Activated CD4-positive, alpha-beta T cell treated with anti-CD3 and anti-CD28 coated beads, Interleukin-2, amount 50 U/mL, for 4 hours (primary cell): ENCODE results near the gene APOE.
A peak's percentile ranks its signal among the peaks of the same experiment; 100 is the strongest.
"Not testable (repeated sequence)": the region's sequence is repeated elsewhere in the genome, so short reads cannot be mapped to it uniquely, and the experiment has no call there.

Experiments used
- DNase-seq, 2 experiments: peaks; one replicate each; pipeline ENCODE4 v3.0.0-alpha.2; 2020

APOE gene

DNA sequence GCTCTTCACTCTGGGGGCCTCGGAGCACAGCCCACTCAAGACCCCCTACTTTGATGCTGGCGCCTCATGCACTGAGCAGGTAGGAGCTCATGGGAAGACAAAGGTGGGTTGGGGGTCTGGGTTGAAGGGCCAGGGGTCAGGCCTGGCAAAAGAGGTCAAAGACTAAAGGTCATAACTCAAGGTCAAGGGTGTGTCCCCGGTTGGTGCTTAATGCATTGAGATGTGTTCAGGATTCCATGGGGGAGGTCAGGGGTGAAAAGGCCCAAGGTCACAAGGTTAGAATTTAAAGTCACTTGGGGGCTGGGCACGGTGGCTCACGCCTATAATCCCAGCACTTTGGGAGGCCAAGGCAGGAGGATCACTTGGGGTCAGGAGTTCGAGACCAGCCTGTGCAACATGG is 19.5 kb upstream of the APOE start:
- no peak for DNase-seq

DNA sequence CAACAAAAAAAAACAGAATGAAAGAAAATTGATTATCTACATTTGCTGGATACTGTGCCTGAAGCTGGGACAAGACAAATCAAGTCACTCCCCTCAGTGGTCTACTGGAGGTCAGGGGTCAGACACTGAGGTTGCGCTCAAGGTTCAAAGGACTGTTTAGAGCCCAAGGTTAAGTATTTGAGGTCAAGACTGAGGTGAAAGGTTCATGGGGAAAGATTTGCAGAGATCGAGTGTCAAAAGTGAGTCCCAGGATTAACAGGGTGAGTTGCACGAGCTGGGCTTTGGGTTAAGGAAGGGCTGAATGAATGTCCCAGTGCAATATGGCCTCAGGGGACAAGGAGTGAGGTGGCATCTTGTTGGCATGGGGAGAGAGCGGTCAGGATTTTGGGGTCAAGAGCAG is 17.9 kb upstream of the APOE start:
- DNase-seq = no peak

DNA sequence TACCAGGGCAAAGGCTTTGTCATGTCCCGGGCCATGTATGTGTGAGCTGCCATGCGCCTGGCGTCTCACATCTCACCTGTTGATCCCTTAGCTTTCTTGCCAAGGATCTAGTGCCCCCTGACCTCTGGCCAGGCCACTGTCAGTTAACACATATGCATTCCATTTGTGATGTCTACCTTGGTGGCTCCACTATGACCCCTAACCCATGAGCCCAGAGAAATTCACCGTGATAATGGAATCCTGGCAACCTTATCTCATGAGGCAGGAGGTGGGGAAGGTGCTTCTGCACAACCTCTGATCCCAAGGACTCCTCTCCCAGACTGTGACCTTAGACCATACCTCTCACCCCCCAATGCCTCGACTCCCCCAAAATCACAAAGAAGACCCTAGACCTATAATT is 17.3 kb upstream of the APOE start:
- DNase-seq = not testable (repeated sequence)

DNA sequence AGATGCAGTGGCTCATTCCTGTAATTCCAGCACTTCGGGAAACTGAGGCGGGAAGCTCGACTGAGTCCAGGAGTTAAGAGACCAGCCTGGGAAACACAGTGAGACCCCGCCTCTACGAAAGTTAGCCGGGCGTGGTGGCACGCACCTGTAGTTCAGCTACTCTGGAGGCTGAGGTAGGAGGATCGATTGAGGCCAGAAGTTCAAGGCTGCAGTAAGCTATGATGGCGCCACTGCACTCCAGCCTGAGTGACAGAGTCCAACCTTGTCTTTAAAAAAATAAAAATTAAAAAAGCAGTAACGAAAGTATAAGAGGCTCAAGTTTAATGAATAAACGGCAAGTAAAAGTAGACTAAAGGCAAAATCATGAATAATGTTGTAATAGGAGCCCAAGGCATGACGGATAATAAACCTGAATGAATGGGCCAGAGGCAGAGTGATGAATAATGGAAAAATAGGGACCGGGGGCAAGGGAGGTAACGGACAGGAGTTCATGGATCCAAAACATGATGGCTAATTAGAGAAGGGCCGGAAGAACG is 15.7 kb upstream of the APOE start:
- no peak for DNase-seq

DNA sequence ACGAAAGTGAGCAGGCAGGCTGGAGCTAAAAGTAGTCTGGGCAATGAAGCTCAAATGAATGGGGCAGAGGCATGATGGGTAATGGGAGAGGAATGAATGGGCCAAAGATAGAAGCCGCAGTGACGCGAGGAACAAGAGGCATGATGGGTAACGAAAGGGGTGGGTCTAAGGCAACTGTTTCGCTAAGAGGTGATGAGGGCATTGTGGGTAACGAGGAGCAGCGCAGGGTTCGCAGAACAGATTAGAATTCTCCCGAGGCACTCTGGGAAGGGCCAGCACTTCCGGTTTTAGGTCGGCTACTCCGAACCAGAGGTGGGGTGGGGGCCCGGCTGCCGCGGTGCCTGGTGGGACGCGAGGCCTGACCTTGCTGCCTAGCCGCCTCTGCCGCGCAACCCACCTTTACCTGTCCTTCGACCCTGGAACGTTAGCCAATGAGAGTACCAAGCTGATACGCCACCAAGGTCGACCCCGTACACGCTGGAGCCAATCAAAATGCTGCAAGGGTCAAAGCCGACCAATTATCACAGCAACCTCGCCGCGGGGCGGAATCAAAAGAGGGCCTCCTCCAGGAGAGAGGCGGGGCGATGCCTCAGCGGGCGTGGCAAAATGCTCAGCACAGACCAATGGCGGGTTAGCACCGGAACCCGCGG is 15.1 kb upstream of the APOE start:
- DNase-seq = no peak

DNA sequence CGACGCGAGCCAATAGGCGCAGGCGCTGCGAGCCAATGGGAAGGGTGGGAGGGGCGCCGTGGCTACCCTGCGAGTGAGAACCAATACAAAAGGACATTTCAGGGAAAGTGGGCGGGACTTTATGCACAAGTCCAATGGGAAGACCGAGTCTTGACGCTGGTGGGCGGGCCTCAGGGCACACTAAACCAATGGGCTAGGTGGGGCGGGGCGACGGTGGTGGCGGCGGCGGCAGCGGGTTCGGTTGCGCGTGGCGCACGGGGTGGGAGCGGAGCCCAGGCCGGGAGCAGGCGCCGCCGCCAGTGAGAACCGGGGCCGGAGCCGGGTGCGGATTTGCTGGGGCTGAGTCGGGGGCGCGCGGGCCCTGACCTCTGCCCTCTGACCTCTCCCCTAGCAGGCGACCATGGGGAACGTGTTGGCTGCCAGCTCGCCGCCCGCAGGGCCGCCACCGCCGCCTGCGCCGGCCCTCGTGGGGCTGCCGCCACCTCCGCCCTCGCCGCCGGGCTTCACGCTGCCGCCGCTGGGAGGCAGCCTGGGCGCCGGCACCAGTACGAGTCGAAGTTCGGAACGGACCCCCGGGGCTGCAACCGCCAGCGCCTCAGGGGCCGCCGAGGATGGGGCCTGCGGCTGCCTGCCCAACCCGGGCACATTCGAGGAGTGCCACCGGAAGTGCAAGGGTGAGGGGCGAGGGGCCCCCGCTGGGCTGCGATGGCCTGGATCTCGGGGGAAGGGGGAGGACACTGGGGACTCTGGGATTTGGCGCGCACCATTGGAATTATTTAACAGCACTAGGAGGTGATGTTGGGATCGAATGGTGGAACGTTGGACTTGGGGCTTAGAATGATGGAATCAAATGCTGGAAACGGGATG is 14.3 kb upstream of the APOE start, which contains the start of gene TOMM40:
Gene TOMM40 (plus strand): TSS at position 239 of the 867 bp plus-strand sequence. CDS start 162 bp downstream, at position 401.
- DNase-seq = peak; percentile 100

DNA sequence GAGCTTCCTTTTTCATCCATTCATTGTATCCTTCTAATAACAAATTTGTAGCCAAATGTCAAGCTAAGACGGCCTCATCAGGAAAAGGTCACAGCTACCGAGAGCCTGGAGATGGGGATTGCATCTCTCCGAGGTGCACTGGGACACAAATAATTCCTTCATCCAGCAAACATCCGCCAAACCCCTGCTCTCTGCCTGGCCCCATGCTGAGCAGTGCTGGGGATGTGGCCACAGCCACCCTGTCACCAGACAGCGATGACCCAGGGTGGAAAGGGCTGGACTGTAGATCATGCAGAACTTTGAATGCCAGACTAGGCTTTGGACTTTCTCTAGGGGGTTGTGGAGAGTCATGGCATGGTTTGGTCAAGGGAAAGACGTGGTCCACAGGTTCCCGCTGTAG is 12.7 kb upstream of the APOE start:
- DNase-seq = no peak

DNA sequence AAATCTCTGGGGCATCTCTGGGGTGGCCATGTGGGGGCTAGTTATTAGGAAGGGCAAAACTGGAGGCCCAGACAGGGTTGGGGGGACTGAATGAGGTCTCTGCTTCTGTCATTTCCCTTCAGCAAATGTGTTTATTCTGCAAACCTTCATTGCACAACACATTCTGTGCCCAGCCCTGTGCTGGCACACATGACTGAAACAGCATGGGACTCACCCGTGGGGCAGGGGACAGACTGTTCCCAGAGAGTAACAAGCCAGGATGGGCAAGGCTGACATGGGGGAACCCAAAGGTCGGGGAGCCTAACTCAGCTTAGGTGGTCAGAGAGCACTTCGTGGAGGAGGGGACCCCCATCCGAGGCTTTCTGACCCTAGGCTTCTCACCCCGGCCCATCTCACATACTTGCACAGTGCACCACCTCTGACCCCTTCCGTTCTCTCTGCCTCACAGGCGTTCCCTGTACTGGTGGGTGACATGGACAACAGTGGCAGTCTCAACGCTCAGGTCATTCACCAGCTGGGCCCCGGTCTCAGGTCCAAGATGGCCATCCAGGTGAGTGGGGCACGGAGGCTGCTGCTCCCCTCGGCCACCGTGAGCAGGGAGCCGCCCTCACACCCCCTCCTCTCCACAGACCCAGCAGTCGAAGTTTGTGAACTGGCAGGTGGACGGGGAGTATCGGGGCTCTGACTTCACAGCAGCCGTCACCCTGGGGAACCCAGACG is 12.1 kb upstream of the APOE start:
- DNase-seq = no peak

DNA sequence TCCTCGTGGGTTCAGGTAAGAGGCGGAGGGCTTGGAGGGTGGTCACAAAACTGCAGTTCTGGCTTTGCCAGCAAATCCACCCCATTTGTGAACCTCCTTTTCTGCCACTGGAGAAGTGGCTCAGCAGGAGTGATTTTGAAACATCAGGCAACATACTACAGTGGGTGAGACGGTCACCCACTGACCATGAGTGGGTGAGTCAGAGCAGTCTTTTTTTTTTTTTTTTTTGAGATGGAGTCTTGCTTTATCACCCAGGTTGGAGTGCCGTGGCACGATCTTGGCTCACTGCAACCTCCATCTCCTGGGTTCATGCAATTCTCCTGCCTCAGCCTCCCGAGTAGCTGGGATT is 11.6 kb upstream of the APOE start:
- no peak for DNase-seq

DNA sequence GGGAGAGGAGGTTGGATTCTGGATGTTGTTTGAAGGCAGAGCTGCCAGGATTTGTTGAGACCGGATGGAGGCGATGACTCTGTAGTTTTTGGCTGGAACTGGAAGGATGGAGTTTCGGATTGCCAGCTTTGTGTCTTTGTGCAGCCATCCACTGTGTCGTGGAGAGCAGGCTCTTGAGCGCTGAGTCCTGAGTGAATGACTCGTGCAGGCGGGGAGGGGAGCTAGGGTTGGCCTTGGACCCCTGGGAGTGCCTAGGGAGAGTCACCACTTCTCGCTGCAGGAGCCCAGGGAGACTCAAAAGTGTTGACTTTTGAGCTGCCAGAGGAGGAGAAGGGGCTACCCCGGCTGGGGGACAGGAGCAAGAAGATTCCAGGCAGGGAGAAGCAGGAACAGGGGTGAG is 10.7 kb upstream of the APOE start:
- no peak for DNase-seq

DNA sequence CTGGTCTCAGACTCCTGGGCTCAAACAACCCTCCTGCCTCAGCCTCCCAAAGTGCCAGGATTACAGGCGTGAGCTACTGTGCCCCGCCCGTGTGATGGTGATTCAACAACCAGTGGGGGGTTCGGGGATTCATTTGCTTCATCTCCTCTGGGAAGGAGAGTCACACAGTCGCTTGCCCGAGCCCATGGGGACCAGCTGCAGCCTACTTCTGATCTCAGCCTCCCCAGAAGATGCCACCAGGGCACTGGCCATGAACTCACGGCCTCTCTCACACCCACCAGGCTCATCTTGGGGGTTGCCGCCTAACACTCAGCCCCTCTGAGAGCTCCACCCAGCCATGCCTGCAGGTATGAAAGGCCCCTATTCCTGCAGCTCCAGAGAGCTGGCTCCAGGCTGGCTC is 7.8 kb upstream of the APOE start:
- DNase-seq = no peak

DNA sequence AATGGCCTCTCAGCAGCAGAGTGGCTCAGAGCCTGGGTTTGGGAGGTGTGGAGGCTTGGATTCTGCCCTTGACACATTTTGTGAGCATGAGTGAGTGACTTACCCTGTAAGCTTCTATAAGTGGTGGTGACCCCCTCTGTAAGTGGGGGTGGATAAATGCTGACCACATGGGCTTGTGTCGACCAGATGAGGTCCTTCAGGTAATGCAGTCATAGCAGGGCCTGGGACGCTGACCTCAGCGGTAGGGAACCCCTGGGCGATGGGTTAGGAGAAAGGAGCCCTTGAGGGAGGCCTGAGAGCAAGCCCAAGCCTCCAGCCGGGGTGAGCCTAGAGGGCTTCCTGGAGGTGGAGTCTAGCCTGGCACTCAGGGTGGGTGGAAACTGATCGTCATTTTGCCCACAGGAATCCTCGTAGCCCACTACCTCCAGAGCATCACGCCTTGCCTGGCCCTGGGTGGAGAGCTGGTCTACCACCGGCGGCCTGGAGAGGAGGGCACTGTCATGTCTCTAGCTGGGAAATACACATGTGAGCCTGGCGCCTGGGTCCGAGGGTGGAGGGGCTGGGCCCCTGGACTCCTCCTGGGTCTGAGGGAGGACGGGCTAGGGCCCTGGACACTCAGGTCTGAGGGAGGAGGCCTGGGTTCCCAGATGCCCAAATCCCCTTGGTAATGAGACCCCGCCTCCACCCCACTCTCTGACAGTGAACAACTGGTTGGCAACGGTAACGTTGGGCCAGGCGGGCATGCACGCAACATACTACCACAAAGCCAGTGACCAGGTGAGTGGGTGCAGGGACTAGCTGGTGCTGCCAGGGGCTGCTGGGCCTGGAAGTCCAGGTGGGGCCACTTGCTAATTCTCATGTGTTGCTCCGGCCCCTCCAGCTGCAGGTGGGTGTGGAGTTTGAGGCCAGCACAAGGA is 5.0 kb upstream of the APOE start:
- no peak for DNase-seq

DNA sequence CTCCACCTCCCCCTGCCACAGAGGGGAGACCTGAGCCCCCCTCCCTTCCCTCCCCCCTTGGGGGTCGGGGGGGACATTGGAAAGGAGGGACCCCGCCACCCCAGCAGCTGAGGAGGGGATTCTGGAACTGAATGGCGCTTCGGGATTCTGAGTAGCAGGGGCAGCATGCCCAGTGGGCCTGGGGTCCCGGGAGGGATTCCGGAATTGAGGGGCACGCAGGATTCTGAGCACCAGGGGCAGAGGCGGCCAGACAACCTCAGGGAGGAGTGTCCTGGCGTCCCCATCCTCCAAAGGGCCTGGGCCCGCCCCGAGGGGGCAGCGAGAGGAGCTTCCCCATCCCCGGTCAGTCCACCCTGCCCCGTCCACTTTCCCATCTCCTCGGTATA is 2.4 kb upstream of the APOE start:
- DNase-seq = no peak

DNA sequence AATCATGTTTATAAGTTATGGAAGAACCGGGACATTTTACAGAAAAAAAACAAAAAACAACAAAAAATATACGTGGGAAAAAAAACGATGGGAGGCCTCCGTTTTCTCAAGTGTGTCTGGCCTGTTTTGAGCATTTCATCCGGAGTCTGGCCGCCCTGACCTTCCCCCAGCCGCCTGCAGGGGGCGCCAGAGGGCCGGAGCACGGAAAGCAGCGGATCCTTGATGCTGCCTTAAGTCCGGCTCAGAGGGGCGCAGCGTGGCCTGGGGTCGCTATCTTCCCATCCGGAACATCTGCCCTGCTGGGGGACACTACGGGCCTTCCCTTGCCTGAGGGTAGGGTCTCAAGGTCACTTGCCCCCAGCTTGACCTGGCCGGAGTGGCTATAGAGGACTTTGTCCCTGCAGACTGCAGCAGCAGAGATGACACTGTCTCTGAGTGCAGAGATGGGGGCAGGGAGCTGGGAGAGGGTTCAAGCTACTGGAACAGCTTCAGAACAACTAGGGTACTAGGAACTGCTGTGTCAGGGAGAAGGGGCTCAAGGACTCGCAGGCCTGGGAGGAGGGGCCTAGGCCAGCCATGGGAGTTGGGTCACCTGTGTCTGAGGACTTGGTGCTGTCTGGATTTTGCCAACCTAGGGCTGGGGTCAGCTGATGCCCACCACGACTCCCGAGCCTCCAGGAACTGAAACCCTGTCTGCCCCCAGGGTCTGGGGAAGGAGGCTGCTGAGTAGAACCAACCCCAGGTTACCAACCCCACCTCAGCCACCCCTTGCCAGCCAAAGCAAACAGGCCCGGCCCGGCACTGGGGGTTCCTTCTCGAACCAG is 1.8 kb upstream of the APOE start:
- DNase-seq = peak; percentile 60 to 66

DNA sequence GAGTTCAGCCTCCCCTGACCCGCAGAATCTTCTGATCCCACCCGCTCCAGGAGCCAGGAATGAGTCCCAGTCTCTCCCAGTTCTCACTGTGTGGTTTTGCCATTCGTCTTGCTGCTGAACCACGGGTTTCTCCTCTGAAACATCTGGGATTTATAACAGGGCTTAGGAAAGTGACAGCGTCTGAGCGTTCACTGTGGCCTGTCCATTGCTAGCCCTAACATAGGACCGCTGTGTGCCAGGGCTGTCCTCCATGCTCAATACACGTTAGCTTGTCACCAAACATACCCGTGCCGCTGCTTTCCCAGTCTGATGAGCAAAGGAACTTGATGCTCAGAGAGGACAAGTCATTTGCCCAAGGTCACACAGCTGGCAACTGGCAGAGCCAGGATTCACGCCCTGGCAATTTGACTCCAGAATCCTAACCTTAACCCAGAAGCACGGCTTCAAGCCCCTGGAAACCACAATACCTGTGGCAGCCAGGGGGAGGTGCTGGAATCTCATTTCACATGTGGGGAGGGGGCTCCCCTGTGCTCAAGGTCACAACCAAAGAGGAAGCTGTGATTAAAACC is 1.1 kb upstream of the APOE start:
- DNase-seq = no peak

DNA sequence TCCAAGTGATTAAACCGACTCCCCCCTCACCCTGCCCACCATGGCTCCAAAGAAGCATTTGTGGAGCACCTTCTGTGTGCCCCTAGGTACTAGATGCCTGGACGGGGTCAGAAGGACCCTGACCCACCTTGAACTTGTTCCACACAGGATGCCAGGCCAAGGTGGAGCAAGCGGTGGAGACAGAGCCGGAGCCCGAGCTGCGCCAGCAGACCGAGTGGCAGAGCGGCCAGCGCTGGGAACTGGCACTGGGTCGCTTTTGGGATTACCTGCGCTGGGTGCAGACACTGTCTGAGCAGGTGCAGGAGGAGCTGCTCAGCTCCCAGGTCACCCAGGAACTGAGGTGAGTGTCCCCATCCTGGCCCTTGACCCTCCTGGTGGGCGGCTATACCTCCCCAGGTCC is 2.0 kb downstream of the APOE start:
- DNase-seq = no peak

DNA sequence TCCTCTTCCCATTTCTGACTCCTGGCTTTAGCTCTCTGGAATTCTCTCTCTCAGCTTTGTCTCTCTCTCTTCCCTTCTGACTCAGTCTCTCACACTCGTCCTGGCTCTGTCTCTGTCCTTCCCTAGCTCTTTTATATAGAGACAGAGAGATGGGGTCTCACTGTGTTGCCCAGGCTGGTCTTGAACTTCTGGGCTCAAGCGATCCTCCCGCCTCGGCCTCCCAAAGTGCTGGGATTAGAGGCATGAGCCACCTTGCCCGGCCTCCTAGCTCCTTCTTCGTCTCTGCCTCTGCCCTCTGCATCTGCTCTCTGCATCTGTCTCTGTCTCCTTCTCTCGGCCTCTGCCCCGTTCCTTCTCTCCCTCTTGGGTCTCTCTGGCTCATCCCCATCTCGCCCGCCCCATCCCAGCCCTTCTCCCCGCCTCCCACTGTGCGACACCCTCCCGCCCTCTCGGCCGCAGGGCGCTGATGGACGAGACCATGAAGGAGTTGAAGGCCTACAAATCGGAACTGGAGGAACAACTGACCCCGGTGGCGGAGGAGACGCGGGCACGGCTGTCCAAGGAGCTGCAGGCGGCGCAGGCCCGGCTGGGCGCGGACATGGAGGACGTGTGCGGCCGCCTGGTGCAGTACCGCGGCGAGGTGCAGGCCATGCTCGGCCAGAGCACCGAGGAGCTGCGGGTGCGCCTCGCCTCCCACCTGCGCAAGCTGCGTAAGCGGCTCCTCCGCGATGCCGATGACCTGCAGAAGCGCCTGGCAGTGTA is 2.7 kb downstream of the APOE start:
- DNase-seq = no peak

DNA sequence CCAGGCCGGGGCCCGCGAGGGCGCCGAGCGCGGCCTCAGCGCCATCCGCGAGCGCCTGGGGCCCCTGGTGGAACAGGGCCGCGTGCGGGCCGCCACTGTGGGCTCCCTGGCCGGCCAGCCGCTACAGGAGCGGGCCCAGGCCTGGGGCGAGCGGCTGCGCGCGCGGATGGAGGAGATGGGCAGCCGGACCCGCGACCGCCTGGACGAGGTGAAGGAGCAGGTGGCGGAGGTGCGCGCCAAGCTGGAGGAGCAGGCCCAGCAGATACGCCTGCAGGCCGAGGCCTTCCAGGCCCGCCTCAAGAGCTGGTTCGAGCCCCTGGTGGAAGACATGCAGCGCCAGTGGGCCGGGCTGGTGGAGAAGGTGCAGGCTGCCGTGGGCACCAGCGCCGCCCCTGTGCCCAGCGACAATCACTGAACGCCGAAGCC is 3.3 kb downstream of the APOE start:
- no peak for DNase-seq

DNA sequence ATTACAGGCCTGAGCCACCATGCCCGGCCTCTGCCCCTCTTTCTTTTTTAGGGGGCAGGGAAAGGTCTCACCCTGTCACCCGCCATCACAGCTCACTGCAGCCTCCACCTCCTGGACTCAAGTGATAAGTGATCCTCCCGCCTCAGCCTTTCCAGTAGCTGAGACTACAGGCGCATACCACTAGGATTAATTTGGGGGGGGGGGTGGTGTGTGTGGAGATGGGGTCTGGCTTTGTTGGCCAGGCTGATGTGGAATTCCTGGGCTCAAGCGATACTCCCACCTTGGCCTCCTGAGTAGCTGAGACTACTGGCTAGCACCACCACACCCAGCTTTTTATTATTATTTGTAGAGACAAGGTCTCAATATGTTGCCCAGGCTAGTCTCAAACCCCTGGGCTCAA is 4.2 kb downstream of the APOE start:
- no peak for DNase-seq

DNA sequence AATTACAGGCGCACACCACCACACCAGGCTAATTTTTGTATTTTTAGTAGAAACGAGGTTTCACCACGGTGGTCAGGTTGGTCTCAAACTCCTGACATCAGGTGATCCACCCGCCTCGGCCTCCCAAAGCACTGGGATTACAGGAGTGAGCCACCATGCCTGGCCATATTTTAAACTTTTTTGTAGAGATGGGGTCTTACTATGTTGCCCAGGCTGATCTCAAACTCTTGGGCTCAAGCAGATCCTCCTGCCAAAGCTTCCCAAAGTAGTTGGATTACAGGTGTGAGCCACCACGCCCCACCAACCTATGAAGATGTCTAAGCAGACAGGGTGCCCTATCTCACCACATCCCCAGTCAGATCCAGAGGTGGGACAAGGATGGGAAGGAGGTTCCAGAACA is 6.3 kb downstream of the APOE start:
- not testable (repeated sequence) for DNase-seq
